GM12801 (cell line): ENCODE data around the gene DMXL1.

ENCODE experiments used
- CTCF ChIP-seq: IDR thresholded peaks from one replicate; pipeline ENCODE4 v1.5.1; 2011; ENCODE audit warnings: control low read depth; ENCODE audit not compliant: insufficient read length; ENCODE audit errors: extremely low read depth

DMXL1 gene

DNA sequence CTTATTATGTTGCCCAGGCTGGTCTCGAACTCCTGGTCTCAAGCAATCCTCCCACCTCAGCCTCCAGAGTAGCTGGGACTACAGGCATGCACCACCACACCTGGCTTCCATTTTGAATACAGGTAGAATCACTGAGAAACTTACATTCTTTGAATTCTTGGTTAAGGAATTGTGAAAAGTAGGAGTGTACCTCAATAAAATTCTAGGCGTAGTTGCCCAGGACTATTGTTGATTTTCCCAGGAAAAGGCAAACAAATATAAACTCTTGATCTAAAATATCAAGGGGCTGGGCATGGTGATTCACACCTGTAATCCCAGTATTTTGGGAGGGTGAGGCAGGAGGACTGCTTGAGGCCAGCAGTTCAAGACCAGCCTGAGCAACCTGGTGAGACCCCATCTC, 16.8 kb upstream of the DMXL1 start:
- TF ChIP-seq CTCF = no peak

- TF ChIP-seq CTCF = no peak
These were observed 15.6 kb upstream of the DMXL1 start for GRCh38 chr5:119055294-119055693.

GRCh38 chr5:119058979-119059529, 11.8 kb upstream of the DMXL1 start:
- no peak for TF ChIP-seq CTCF

- no peak for TF ChIP-seq CTCF
These were observed 11.1 kb upstream of the DMXL1 start for GRCh38 chr5:119059740-119060255.

DNA sequence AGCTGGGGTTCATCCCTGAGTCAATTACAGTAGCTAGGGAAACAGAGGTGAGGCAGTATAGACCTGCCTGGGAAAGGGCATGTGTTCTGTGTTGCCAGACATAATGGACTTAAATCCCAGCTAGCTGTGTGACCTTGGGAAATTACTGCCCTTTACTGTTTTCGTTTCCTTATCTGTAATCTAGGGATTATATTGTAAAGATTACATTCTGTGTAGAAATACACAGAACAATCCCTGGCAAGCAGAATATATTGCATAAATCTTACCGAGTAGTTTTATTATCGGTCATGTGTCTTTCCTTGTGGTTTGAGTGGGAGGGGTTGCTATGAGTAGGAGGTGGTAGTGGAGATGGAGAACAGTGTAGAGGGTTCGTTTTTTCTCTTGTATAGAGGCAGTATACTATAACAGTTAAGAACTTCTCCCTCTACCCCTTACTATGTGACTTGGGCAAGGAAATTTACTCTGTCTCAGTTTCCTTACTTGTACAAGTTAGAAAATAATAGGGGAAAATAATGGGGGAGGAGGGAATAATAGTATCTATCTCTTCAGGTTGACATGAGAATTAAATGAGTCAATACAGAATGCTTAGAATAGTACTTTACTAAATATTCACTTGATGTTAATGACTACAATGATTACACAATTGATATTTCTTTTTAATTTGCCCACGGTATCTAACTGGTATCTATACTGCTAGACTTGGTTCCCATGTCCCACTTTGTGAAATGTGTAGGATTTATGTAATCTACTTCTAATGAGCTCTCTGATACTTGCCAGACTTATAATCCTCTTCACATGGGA, 7.1 kb upstream of the DMXL1 start:
- TF ChIP-seq CTCF = no peak

GRCh38 chr5:119067450-119067849, 3.4 kb upstream of the DMXL1 start:
- no peak for TF ChIP-seq CTCF

GRCh38 chr5:119070578-119070827, 384 bp upstream of the DMXL1 start:
- no peak for TF ChIP-seq CTCF
